Neural progenitor cell (in vitro differentiated cells): Measurements from ENCODE around the gene RAET1E. TPM values are rescaled to one million over a fixed set of nuclear protein-coding genes. Genes with fewer than 3 reads are reported as not detected.

Experiments
- DNase-seq: peaks from one replicate; pipeline ENCODE4 v3.0.0-alpha.2; 2016; ENCODE audit warnings: low spot score
- H2AFZ ChIP-seq: fragments of 200-600 bp; sonication (generic); replicated peaks from 2 replicates; pipeline ENCODE4 v1.6.1; 2016; ENCODE audit warnings: antibody characterized with exemption
- H3F3A ChIP-seq: fragments of 200-600 bp; sonication (generic); 2 replicates; pipeline ENCODE4 v1.6.1; 2016; ENCODE audit warnings: antibody characterized with exemption, low read depth
- H3K27ac ChIP-seq: fragments of 200-600 bp; sonication (generic); 2 replicates; pipeline ENCODE4 v1.5.1; 2016; ENCODE audit warnings: mild to moderate bottlenecking
- H3K27me3 ChIP-seq: fragments of 200-600 bp; sonication (generic); 2 replicates; pipeline ENCODE4 v1.6.1; 2016; ENCODE audit warnings: mild to moderate bottlenecking, moderate library complexity
- H3K36me3 ChIP-seq: fragments of 200-600 bp; sonication (generic); 2 replicates; pipeline ENCODE4 v1.5.1; 2016
- H3K4me1 ChIP-seq: fragments of 200-600 bp; sonication (generic); 2 replicates; pipeline ENCODE4 v1.6.1; 2016; ENCODE audit warnings: mixed run types
- H3K4me2 ChIP-seq: fragments of 200-600 bp; sonication (generic); 2 replicates; pipeline ENCODE4 v1.6.1; 2016
- H3K4me3 ChIP-seq: fragments of 200-600 bp; sonication (generic); 2 replicates; pipeline ENCODE4 v1.5.1; 2016
- H3K79me2 ChIP-seq: fragments of 200-600 bp; sonication (generic); 2 replicates; pipeline ENCODE4 v1.6.1; 2016; ENCODE audit warnings: low read depth
- H3K9ac ChIP-seq: fragments of 200-600 bp; sonication (generic); 2 replicates; pipeline ENCODE4 v1.6.1; 2016
- H3K9me3 ChIP-seq: fragments of 200-600 bp; sonication (generic); 2 replicates; pipeline ENCODE4 v1.5.1; 2016; ENCODE audit warnings: low read depth
- H4K20me1 ChIP-seq: fragments of 200-600 bp; sonication (generic); 2 replicates; pipeline ENCODE4 v1.6.1; 2016; ENCODE audit warnings: low read depth
- H3K27ac Mint-ChIP-seq: 3 replicates; pipeline ENCODE4 v1.8.0; 2021; ENCODE audit warnings: mixed read lengths
- H3K27me3 Mint-ChIP-seq: 2 replicates; pipeline ENCODE4 v1.8.0; 2022; ENCODE audit warnings: low read depth, mild to moderate bottlenecking, inconsistent platforms, moderate library complexity, mixed read lengths; ENCODE audit not compliant: insufficient read depth
- H3K36me3 Mint-ChIP-seq: 3 replicates; pipeline ENCODE4 v1.8.0; 2021; ENCODE audit warnings: mixed read lengths
- H3K4me1 Mint-ChIP-seq: 3 replicates; pipeline ENCODE4 v1.8.0; 2021; ENCODE audit warnings: mixed read lengths
- H3K4me3 Mint-ChIP-seq: 3 replicates; pipeline ENCODE4 v1.8.0; 2021; ENCODE audit warnings: mild to moderate bottlenecking, moderate library complexity, mixed read lengths
- H3K9me3 Mint-ChIP-seq: 3 replicates; pipeline ENCODE4 v1.8.0; 2020; ENCODE audit warnings: mixed read lengths
- CTCF ChIP-seq: fragments of 200-600 bp; sonication (generic); IDR thresholded peaks from 2 replicates; pipeline ENCODE4 v1.5.1; 2017; ENCODE audit warnings: antibody characterized with exemption, mild to moderate bottlenecking
- EZH2 ChIP-seq: fragments of 200-600 bp; sonication (generic); IDR thresholded peaks from 2 replicates; pipeline ENCODE4 v1.6.1; 2017; ENCODE audit warnings: antibody characterized with exemption, mild to moderate bottlenecking, moderate library complexity
- EZH2phosphoT487 ChIP-seq: fragments of 200-600 bp; sonication (generic); IDR thresholded peaks from 2 replicates; pipeline ENCODE4 v1.6.1; 2017; ENCODE audit warnings: antibody characterized with exemption
- total RNA-seq: library from RNA; depleted of rRNA; stranded (reverse); fragments of >200 nt; gene quantifications from 2 replicates; pipeline ENCODE4 v1.2.3, GENCODE V29; 2015; ENCODE audit warnings: low replicate concordance

Gene RAET1E
- total RNA-seq, 1 donor from 2014 or later = not detected

GRCh38 chr6:149918151-149918905 lies 20.4 kb upstream of the RAET1E start:
- Histone ChIP-seq H4K20me1 (no peaks in the 10 kb centered on the region), H3F3A (peaks cover 4% of the 10 kb centered on the region), H2AFZ (no peak overlapping the region), H3K79me2 (no peaks in the 10 kb centered on the region), H3K27ac (no peak overlapping the region), H3K4me1 (peaks cover 2% of the 10 kb centered on the region), H3K27me3 (peaks cover 77% of the 10 kb centered on the region), H3K9me3 (no peaks in the 10 kb centered on the region), H3K9ac (no peak overlapping the region), H3K4me2 (no peak overlapping the region), H3K4me3 (no peak overlapping the region), H3K36me3 (no peaks in the 10 kb centered on the region)
- DNase-seq = no peak
- TF ChIP-seq EZH2phosphoT487 (no peak), CTCF (no peak), EZH2 (no peak)
- Mint-ChIP-seq H3K27me3 (peaks cover 38% of the 10 kb centered on the region), H3K27ac (no peak overlapping the region), H3K4me1 (peaks cover 5% of the 10 kb centered on the region), H3K9me3 (peaks cover 3% of the 10 kb centered on the region), H3K36me3 (no peaks in the 10 kb centered on the region), H3K4me3 (no peak overlapping the region)

- Histone ChIP-seq H2AFZ (no peak overlapping the region), H3K4me1 (no peaks in the 10 kb centered on the region), H3K4me2 (no peak overlapping the region), H3K79me2 (no peaks in the 10 kb centered on the region), H3K36me3 (no peaks in the 10 kb centered on the region), H3K4me3 (no peak overlapping the region), H3F3A (peaks cover 2% of the 10 kb centered on the region), H3K27ac (no peak overlapping the region), H3K9ac (no peak overlapping the region), H3K27me3 (peaks cover 74% of the 10 kb centered on the region), H3K9me3 (no peaks in the 10 kb centered on the region), H4K20me1 (no peaks in the 10 kb centered on the region)
- DNase-seq = no peak
- TF ChIP-seq EZH2phosphoT487 = no peak
- TF ChIP-seq CTCF = no peak
- TF ChIP-seq EZH2 = no peak
- no peaks in the 10 kb centered on the region for H3K36me3 Mint-ChIP-seq
- H3K27ac Mint-ChIP-seq = no peak overlapping the region
- H3K27me3 Mint-ChIP-seq = peaks cover 34% of the 10 kb centered on the region
- H3K9me3 Mint-ChIP-seq = no peaks in the 10 kb centered on the region
- H3K4me1 Mint-ChIP-seq = no peaks in the 10 kb centered on the region
- no peak overlapping the region for H3K4me3 Mint-ChIP-seq
These were observed 19.8 kb upstream of the RAET1E start for GRCh38 chr6:149917679-149918078.

GRCh38 chr6:149915970-149916865 lies 18.3 kb upstream of the RAET1E start:
- Mint-ChIP-seq H3K9me3 (no peaks in the 10 kb centered on the region), H3K36me3 (no peaks in the 10 kb centered on the region), H3K4me1 (no peaks in the 10 kb centered on the region), H3K27me3 (peaks cover 25% of the 10 kb centered on the region), H3K4me3 (no peak overlapping the region), H3K27ac (no peak overlapping the region)
- Histone ChIP-seq H3K27ac (no peak overlapping the region), H4K20me1 (no peaks in the 10 kb centered on the region), H3K4me3 (no peak overlapping the region), H3K9me3 (no peaks in the 10 kb centered on the region), H3K27me3 (peaks cover 73% of the 10 kb centered on the region), H3K9ac (no peak overlapping the region), H3K79me2 (no peaks in the 10 kb centered on the region), H3K4me1 (no peaks in the 10 kb centered on the region), H3K4me2 (no peak overlapping the region), H3K36me3 (no peaks in the 10 kb centered on the region), H3F3A (no peaks in the 10 kb centered on the region), H2AFZ (no peak overlapping the region)
- TF ChIP-seq CTCF = no peak
- no peak for TF ChIP-seq EZH2
- TF ChIP-seq EZH2phosphoT487 = no peak
- no peak for DNase-seq
